HG03575 (cell line): ENCODE measurements around the gene ZNF784.

Experiments used
- ATAC-seq: cut with Tn5 transposase; IDR thresholded peaks from one replicate; pipeline ENCODE4 v1.9.1; 2021; ENCODE audit not compliant: unreplicated experiment, insufficient number of reproducible peaks, low FRiP score; ENCODE audit errors: extremely low read depth

Gene ZNF784

DNA sequence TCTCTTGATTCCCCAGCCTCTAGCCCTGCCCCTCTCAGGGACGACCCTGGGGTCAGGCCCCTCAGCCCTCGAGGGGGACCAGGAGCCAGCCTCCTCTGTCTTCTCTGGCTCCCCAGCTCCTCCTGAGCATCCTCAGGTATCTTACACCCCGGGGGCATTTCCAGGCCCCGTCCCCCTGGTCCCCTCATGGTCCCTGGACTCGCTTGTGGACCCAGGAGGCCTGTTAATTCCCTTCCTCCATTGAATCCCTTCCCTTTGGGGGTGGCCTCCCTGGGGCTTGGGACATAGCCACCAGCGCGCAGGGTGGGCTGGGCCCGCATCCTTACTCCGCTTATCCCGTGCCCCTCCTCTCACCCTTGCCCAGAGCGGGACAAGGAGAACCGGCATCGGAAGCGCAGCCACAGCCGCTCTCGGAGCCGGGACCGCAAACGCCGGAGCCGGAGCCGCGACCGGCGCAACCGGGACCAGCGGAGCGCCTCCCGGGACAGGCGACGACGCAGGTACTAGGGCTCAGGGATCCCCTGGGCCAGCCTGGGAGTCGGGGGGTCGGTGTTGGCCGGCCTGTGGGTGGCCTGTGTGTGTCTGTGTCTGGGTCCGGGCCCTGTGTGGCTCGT, 34.6 kb upstream of the ZNF784 start:
- ATAC-seq: no peak

DNA sequence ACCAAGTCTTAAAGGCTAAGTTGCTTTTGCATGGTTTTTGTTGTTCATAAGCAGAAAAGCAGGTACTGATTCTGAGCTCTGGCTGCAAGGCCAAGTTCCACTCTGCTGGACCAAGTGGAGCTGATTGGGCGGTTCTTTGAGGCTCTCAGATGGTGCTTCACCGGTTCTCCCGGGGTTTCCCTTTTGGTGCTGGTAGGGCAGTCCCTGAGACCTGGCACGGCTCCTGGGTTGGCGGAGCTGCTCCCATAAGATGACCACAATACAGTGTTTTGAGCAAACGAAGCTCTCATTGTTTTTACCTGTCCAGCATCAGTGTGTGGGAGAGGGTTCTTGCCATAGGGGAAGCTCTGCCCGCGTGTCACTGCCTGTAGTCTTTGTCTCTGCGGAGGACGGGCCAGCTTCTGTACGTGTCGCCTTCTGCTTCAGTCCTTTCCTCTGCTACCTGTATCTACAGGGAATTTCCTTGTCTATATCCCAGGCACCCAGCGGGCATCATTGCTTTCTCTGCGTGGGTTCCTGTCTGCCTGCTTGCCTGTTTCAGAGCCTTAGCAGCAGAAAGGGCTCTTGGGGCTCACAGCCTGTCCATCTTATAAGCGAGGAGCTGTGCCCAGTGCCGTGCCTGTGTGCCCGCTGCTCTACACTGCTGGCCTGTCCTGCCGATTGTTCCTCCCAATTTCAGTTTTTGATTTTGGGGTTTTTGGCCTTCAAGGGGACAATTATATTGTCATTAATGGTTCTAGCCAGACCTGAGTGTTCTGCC, 32.8 kb upstream of the ZNF784 start:
- no peak for ATAC-seq

DNA sequence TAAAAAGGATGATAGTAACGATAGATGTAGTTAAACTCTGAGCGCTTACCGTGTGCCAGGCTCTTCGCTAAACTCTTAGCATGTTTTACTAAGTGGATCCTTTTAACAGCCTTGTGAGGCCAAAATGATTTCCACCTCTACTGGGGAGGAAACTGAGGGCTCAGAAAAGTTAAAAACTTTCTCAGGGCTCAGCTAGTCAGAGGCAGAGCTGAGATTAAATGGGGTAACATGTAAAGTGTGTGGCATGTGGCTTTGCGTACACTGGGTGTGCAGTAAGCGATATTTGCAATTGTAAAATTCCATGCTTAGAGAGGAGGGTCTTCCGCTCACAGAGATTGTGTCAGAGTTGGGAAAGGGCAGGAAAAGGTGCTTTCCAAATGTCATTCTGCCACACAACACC, 32.2 kb upstream of the ZNF784 start:
- no peak for ATAC-seq

GRCh38 chr19:55655648-55656040, 31.3 kb upstream of the ZNF784 start:
- ATAC-seq: no peak

- peak; percentile 9 for ATAC-seq
Measured at GRCh38 chr19:55654868-55655647, 30.7 kb upstream of the ZNF784 start, which contains the start of gene U2AF2. TSS of gene U2AF2 (plus strand) at chr19:55655035. CDS start at chr19:55655105, 70 bp downstream.

- peak; percentile 20 for ATAC-seq
Measured at GRCh38 chr19:55654323-55654867, 30.0 kb upstream of the ZNF784 start.

DNA sequence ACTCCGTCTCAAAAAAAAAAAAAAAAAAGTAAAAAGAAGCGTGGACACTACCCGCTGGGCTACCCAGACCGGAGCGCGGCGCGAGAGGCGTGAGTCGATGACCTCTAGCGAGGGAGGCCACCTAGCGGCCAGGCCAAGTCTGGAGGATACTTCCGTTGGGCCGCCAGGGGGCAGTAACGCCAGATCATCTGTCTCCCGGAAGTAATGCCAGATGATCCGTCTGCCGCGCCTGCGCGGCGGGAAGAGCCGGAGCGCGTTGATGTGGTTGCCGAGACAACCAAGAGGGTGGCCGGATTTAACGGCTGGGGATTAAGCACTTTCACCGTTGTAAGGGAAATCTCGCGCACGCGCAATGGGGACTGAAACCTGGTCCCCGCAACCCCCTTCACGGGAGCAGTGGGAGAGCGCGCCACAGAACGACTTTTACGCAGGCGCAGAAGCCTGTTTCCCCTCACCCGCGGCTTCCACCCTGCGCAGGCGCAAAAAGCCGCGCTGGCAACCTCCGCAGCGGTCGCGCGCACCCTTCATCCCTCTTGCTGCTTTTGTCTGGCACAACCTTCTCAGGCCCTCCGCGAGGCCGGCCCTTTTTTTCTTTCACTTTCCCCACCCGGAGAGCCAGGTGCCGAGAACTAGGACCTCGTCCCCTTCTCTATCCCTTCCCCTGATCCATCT, 29.4 kb upstream of the ZNF784 start:
- ATAC-seq: peak; percentile 28

GRCh38 chr19:55652311-55653128, 28.2 kb upstream of the ZNF784 start:
- ATAC-seq: no peak

- no peak for ATAC-seq
Measured at GRCh38 chr19:55651236-55651635, 26.9 kb upstream of the ZNF784 start.

DNA sequence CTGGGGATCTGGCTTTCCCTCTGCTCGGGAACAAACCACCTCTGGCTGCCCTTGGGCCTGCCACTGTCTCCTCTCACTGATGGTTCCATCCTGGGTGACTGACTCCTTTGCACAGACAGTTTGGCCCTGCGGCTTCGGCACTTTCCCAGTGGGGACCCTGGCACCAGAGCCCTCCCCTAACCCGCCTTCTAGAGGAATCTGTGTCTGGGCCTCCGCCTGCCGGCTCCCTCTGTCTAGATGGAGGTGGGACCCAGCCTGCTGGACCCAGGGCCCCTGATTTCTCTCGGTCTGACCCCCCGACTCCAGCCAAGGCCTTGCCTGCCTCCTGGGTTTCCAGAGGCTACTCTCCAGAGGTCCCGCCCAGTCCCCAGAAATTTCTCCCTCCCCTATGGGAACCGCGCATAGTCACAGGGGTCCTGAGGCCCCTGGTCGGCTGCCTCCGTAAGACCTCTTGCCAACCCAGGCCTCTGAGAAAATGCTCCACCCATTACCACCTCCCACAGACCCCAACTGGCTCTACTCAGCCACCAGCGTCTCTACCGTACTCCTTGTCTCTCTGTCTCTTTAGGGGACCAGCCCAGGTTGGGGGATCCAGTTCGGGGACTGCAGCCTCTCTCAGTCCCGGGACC, 26.4 kb upstream of the ZNF784 start:
- no peak for ATAC-seq

DNA sequence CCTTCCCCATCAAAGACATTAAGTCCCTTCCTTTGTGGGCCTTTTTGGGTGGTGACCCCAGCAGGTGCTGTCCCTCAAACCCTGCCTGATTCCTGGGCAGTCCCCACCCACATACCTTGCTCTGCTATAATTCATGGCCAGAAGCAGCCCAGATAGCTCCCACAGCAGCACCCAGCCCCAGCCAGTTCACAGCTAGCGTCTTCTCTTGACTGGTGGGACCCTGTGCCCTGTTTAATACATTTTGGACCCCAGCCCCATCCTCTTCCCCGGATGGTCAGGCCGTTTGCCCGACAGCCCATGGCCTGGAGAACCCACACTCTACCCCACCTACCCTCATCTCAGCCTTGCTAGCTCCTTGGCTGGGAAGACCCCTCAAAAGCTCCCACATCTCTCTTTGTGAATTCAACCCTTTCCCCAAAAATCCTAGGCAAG, 25.8 kb upstream of the ZNF784 start:
- ATAC-seq: no peak

GRCh38 chr19:55649268-55650125, 25.1 kb upstream of the ZNF784 start:
- no peak for ATAC-seq

GRCh38 chr19:55648585-55649267, 24.4 kb upstream of the ZNF784 start:
- no peak for ATAC-seq

- no peak for ATAC-seq
Measured at GRCh38 chr19:55647732-55648584, 23.6 kb upstream of the ZNF784 start, which contains the start of gene CCDC106. TSS of gene CCDC106 (plus strand) at chr19:55648212. CDS start at chr19:55649047, 835 bp downstream.

DNA sequence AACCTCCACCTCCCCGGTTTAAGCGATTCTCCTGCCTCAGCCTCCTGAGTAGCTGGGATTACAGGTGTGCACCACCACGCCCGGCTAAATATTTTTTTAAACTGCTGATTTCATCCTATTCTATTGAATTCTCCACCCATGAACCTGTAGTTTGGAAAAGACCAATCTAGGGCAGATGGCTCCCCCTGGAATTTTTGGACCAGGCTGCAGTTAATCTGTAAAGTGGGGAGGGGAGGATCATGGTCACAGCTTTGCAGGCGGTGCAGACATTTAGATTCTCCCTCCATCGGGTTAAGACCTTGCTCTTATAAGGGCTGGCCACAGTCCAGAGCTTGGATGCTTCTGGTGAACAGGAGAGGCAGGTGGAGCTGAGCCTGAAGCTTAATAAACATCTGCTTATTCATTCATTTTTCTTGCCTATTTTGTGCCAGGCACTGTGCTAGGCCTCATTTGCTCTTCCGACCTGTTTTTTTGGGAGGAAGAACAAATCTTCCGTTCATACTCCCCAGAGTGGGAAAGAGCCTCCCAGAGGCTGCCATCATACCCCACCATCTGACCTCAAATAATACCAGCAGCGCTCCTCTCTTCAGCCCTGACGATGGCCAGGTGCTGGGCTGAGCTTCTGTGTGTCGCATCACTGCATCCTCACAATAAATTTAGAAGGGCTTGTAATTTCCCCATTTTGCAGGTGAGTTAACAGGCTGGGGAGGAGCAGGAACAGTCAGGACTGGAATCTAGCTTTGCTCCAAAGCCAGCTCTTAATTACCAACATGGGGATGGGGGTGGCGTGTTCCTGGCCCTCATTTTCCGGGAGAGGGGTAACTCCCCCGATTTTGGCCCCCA, 22.7 kb upstream of the ZNF784 start:
- no peak for ATAC-seq
